C4-2B (cell line): ENCODE measurements around the gene DUSP6.

ENCODE experiments used
- CTCF ChIP-seq: fragments of 450-650 bp; conservative IDR thresholded peaks from 2 replicates; pipeline ENCODE4 v1.5.1; 2017; ENCODE audit warnings: mild to moderate bottlenecking
- ZFX ChIP-seq: fragments of 450-650 bp; IDR thresholded peaks from 2 replicates; pipeline ENCODE4 v1.6.1; 2017

GRCh38 chr12:89311703-89312293 lies 40.5 kb downstream of the DUSP6 start:
- TF ChIP-seq CTCF, result no peak
- TF ChIP-seq ZFX, result no peak
